GM20431 (cell line): Measurements from ENCODE around the gene ST6GALNAC3.

Source experiments
- in situ Hi-C: fragments of 300-500 bp; cut with MseI, MboI; formaldehyde crosslinking; loops from one replicate; pipeline ENCODE4 v1.15.0; 2020; ENCODE audit warnings: low sequenced_read_pairs; ENCODE audit not compliant: unreplicated experiment

ST6GALNAC3 gene

DNA sequence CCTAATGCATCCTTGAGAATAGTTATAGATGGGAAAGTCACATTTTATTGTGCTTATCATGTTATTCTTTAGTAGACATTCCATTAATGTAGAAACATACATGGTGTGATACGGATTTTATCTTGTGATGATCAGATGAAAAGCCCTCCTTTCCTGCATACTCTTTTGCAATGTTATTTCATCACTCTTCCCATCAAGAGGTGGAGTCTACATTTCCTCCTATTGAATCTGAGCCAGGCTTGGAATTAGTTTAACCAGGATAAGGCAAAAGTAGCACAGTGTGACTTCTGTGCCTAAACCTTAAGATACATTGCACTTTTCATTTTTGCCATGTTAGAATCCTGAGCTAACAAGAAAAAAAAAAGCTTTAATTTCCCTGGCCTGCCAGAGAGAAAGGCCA is 399.0 kb downstream of the ST6GALNAC3 start:
- in situ Hi-C loops, result no loop called here

DNA sequence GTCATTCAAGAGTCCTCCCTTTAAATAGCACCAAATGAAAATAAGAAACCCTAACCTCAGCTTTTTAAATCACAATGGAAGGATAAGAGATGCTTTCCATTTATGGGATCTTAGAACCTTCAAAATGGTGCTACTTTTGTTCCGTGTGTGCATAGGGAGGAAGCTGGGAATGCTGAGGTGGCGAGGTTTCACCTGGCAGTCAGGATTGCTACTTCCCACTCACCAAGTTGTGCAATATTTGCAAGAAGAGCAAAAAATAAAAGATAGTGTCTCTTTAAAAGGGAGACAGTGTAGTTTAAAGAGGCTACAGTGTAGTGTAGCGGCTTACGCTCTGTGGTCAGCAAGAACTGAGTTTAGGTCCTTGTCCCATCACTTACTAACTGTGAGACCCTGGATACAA is 400.4 kb downstream of the ST6GALNAC3 start:
- in situ Hi-C loops, result no loop called here

DNA sequence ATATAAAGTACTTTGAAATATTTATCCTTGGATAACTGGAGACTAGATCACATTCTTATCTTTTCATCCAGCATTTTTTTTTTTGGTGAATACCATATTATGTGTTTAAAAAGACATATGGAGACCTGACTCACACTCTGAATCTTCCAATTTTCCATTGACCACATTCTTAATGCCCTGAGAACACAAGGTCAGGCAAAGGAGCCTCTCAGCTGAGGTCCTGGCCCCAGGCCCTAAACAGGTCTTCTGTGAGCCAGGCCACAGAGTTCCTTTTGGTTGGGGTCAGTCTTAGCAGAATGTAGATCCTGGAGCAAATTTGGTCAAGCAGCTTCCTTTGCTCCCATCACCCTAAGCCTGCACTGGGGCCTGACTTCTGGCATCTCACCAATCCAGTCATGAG is 402.6 kb downstream of the ST6GALNAC3 start:
- in situ Hi-C loops, result no loop called here

DNA sequence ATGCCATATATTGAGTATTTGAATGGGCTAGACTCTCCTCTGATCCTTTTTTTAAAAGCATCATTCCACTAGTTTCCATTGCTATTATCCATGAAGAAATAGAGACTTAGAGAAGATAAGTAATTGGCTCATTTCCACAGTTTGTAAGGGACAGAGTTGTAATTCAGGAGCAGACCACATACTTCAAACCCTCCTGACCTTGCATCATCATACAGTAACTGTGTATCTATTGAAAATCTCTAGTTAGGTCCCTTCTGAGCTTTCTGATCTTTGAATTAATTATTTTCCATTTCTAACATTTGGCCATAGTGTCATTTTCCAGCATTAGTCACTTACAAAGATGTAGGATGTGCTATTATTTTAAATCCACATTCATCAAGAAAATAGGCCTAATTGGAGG is 406.3 kb downstream of the ST6GALNAC3 start:
- in situ Hi-C loops, result no loop called here

DNA sequence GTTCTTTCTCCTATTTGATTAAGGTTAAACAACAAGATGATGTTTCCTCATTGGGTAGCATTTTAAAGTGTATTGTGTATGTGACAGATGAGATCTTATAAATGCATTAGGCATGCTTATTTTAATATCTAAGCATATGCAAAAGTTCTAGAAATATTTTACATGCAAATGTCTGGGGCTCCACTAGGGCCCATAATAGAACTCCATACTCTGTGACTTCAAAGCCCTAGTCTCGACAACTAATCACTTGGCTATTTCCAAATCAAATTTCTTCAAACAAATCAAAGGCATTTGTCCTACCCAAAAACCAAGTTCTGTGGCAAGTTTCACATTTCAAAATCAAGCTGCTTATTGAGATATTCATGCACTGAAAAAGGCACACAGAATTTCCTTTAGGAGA is 407.1 kb downstream of the ST6GALNAC3 start:
- in situ Hi-C loops, result no loop called here

DNA sequence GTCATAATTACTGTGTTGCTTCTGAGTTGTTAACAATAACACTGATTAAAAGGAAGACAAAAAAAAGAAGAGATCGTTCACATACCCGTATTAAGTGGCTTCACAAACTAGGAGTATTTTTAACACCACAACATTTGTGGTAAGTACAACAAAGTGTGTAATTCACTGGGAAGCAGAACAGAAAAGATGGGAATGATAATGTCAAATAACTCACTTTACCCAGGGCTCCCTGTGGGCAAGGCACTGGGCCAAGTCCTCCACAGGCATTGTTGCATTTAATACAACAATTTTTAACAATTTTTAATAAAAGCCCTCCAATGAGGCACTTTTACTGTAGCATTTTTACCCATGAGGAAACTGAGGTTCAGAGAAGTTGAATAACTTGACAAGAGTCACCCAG is 407.7 kb downstream of the ST6GALNAC3 start:
- in situ Hi-C loops, result no loop called here

DNA sequence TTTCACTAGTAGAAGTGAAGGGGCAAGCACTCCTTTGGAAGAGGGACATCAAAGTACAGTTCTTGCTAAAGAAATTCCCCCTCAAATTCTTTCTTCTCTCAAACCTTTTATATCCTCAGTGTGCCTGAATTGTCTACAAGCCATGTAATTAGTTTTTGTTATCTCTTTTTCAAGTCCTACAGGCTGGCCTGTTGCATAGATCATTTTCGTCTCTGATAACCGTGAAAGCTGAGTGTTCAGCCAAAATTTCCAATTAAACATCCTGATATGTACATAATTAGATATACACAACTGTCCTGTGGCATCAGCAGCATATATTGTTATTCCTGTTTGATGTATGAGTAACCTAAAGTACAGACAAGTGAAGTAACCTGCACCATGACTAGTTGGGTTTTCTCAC is 417.2 kb downstream of the ST6GALNAC3 start:
- in situ Hi-C loops, result no loop called here

DNA sequence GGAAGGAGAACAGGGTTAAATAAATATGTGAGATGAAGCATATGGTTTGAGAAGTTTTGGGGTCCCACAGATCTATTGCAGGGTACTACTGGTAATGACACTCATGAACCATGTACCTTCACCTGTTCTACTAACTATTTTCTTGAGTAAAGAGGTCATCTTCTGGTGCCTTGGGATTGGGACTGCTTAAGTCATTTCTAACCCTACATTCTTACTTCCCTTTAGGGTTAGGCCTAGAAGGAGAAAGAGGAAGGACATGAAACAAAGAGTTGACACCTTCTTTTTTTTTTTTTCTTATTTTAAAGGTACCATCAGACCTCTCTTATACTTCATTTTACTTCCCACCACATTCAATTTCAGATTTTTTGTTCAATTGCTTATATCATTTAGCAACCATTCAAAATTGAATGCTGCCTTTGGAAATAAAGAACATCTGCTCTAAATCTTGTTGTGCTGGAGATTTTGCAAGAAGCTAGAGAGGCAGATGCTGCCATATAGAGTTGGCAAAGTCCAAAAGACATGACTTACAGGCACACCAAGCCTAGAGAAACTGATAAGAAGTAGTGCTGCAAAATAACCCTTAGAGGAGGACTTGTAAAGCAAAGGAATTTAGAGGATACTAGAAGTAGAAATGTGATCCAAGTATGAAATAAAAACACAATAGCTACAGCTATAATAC is 418.3 kb downstream of the ST6GALNAC3 start:
- in situ Hi-C loops, result no loop called here

DNA sequence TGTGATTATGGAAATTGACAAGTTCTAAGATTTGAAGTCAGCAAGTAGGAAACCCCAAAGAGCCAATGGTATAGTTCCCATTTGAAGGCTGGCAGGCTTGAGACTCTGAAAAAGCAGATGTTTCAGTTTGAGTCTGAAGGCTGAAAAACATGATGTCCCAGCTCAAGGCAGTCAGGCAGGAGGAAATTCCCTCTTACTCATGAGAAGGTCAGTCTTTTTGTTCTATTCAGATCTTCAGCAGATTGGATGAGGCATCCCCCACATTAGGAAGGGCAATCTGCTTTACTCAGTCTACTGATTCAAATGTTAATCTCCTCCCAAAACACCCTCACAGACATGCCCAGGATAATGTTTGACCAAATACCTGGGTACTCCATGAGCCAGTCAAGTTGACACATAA is 420.3 kb downstream of the ST6GALNAC3 start:
- in situ Hi-C loops, result no loop called here

DNA sequence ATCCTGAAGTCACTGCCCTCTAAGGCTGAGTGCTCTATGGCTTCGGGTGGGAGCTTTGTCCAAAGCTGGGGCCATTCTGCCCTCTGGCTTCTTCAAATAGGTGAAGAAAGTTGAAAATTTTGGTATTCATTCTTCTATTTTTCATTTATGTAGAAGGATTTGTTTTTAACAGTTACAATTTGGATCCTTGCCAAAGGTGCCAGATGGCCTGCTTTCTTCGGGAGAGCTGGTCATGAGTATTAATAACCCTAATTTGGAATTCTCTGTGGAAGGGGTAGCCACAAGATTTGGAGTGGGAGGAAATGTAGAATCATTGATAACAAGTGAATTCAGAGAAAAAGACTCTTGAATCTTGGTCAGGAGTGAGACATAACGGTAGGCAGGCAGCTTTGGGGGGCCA is 422.3 kb downstream of the ST6GALNAC3 start:
- in situ Hi-C loops, result no loop called here

DNA sequence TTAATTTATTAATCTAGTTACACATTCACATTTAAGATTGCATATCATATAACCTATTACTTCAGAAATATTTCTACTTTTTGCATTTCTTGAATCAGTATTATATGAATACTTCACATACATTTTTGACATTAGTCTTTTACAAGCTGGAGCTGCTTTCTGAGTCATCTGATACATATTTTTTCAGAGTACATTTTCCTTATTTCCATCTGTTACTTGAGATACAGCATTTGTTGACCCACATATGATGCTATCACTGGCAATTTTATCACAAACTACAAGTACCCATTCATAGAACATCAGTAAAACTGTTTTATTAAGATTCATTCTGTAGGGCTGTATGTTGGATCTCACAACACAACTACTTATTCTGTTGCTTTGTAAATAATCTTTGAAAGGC is 425.6 kb downstream of the ST6GALNAC3 start:
- in situ Hi-C loops, result no loop called here

DNA sequence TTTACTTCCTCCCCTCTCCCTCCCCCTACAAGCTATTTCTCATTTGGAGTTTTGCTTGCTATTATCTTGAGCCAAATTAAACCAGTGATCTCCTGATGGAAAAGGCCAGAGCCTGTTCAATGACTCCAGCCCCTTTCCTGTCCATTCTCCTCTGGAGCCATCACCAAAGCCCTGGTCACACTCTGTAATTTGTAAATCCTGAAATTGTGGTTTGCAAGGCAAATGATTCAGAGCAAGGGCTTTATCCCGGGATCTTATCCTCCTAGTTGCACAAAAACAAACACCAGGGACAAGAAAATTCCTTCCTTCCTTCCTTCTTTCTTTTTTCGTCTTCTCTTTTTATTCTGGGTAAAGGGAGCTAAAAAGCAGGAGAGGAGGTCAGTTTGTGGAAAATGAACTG is 426.6 kb downstream of the ST6GALNAC3 start:
- in situ Hi-C loops, result no loop called here

DNA sequence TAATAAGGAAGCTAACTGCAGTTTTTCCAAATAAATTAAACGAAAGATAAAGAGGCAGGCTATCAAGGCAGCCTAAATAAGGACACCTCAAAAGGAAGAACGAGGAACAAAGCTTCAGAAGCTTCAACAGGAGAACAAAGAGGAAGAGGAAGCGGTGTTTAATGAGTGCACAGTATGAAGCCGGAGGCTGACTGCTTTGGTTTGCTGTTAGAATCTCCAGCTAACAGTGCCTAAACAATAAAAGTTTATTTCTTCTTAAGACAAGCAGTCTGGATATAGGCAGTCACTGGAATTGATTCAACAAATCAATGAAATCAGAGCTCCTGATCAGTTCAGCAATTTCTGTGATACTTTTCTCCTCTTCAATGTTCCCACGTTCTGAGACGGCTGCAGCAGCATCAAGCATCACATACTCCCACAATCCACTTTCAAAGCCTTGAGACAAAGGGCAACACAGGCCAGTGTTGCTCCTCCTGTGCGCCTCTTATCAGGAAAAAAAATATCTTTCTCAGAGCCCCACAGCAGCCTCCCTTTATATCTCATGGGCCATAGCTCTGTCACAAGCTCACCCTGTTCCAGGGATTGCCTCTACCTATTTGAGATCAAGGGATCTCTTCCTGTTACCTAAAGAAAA is 427.2 kb downstream of the ST6GALNAC3 start:
- in situ Hi-C loops, result no loop called here

DNA sequence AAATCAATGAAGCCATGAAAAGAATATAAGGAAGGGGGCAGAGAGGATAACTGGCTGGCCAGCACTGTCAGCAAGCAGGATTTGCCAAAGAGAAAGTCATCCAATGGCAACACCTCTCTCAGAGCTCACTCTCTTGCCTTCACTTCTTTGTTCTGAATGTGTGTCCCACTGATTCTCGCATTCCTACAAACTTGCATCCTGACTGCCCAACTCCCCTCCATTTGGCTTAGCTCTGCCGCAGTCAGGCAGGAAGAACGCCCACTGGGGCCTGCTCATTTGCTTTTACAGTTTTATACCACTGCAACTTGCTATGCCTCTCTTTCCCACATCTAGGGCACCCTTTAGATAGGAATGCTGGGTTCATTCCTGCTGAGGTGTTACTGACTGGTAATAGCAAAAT is 428.6 kb downstream of the ST6GALNAC3 start:
- in situ Hi-C loops, result no loop called here

DNA sequence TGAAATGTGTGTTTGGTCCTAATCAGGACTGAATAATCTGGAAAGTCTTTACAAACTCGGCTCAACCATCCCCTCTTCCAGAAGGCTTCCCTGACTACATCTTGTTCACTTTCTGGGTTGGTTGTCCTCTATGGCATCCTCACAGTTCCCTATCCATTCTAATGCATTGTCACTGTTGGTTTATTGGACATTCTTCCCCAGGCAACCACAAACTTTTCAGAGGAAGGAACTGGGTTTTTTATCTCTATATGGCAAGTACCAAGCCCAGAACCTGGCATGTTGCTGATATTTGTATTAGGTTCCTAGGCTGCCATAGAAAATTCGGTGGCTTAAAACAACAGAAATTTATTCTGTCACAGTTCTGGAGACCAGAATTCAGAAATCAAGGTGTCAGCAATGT is 429.2 kb downstream of the ST6GALNAC3 start:
- in situ Hi-C loops, result no loop called here

DNA sequence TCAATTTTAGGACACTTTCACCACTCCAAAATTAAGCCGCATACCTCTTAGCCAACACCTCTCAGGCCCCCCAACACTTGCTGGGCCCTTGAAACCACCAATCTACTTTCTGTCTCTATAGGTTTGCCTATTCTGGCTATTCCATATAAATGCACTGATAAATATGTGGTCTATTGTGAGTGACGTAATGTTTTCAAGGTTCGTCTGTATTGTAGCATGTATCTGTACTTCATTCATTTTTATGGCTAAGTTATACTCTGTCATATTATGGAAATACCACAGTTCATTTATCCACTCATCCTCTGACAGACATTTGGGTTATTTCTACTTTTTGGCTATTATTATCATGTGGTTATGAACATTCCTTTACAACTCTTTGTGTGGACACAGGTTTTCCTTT is 432.8 kb downstream of the ST6GALNAC3 start:
- in situ Hi-C loops, result no loop called here

DNA sequence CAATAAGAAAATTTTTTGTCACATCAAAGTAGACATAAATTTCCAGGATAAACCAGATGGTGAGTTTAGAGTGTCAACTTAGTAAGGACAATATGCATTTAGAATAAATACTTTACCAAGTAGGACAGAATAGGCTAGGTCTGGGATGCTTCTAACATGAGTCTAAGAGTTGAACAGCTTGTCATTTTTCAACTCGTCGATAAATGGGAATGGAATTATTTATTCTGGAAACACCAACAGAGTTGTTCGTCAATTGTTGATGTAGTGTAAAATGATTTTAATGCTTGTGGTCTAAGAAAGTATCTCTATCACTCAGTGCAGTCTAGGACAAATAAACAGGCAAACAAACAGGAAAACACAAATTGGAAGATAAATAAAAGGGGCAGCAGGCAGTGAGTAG is 434.3 kb downstream of the ST6GALNAC3 start:
- in situ Hi-C loops, result no loop called here

DNA sequence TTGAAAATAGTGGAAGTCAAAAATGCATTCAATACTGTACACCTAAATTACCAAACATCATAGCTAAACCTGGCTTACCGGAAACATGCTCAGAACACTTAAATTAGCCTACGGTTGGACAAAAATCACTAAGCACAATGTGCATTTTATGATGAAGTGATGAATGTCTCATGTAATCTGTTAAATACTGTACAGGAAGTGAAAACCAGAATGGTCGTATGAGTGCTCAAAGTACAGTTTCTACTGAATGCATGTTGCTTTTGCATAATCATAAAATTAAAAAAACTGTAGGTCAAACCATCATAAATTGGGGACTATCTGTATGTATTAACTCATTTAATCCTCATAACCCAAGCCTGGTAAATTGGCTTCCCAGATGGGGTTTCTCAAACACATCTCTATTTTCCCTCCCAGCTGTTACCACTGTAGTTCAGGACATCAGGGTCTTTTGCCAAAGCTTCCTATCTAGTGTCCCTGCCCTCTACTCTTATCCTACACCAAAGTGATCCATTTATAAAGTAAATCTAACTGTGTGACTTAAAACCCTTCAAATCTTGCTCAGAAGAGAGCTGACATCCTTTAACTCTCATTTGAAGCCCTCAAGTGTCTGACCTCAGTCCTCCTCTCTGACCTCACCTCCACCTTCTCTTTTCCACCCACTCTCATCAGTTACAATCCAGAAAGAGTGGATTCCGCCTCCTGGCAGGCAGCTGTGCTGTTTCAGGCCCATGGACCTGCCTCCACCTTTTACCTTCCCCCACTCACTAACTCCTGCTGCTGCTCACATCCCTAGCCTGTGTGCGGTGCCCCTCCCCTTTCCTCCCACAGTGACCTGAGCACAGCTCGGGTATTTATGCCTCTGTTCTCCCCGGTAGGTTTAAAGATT is 436.4 kb downstream of the ST6GALNAC3 start:
- in situ Hi-C loops, result no loop called here

DNA sequence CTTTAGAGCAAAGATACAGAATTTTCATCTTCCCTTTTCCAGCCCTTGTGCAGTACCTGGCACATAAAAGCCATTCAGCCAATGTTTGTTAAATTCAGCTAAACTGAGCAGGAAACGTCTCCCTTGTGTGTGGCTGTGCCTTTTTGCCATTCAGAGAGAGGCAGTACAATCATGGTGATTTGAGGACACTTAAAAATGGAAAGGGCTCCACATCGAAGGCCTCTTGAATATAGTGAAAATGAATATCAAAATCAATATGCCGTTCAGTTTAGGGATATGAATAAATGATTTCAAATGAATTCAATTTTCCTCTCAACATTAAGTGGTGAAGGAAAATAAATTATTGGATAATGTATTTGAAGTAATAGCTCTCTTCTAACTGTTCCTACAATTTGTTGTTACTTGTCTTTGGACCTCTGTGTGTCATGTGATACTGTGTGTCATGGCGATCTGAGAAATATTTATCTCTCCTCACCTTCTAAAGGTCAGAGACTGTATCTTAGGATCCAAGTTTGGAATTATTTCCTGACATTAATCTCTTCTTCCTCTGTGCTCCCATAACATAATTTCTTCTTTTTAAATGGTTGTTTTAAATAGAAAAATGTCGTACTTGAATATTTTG is 437.1 kb downstream of the ST6GALNAC3 start:
- in situ Hi-C loops, result no loop called here

DNA sequence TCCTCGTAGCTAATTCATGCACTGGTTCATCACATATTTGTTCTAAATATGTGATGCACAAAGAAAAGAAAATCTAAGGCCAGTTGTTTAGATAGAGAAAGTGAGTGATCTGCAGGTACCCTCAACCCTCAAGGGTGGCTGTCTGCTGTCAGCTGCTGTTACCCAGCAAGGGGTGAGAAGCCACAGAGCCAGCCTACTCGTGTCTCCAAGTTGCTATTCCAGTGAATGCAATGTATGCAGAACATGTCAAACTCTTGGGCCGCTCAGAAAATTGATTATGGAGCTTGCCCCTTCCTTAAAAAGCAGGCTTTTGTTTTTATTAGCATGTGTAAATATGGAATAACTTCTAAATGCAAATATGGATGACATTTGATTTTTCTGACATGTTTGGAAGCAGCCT is 456.4 kb downstream of the ST6GALNAC3 start:
- in situ Hi-C loops, result no loop called here

DNA sequence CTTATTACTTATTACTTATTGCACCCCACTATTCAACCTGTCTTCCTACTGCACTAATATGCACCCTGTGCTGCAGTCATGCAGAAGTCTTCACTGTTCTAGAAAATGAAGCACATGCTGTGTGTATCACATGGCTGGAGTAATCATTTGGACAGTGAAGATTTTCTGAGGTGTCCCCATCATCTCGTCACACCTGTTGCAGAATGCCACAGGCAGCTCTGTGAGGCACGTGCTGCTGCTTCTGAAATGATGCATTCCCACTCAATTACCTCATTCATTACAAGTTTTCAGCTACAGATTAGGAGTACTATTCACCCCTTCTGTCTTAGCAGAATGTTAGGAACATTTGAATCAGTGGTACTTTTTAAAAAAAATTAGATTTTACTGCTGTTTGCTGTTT is 467.1 kb downstream of the ST6GALNAC3 start:
- in situ Hi-C loops, result no loop called here
